Fibroblast of mammary gland (primary cell): Measurements from ENCODE around the gene PXYLP1.

Source experiments
- DNase-seq: peaks from one replicate; pipeline ENCODE4 v3.0.0-alpha.2; 2010; ENCODE audit warnings: low read depth
- H3K4me3 ChIP-seq: 2 replicates; pipeline ENCODE4 v1.5.1; 2011; ENCODE audit warnings: low read depth, mild to moderate bottlenecking, low read length, moderate library complexity; ENCODE audit not compliant: control insufficient read depth
- CTCF ChIP-seq: conservative IDR thresholded peaks from 2 replicates; pipeline ENCODE4 v1.5.1; 2011; ENCODE audit warnings: low read depth, low read length, inconsistent platforms; ENCODE audit not compliant: control insufficient read depth, insufficient read depth

The PXYLP1 gene

GRCh38 chr3:141278196-141279076 is 46.8 kb downstream of the PXYLP1 start:
- no peak for TF ChIP-seq CTCF
- H3K4me3 ChIP-seq = no peak overlapping the region
- DNase-seq = peak; percentile 61

GRCh38 chr3:141279077-141279967 is 47.7 kb downstream of the PXYLP1 start:
- H3K4me3 ChIP-seq = no peak overlapping the region
- TF ChIP-seq CTCF = peak; percentile 58
- DNase-seq = peak; percentile 47

GRCh38 chr3:141280086-141280485 is 48.5 kb downstream of the PXYLP1 start:
- no peak for TF ChIP-seq CTCF
- H3K4me3 ChIP-seq = no peak overlapping the region
- peak; percentile 23 for DNase-seq

GRCh38 chr3:141280690-141281089 is 49.1 kb downstream of the PXYLP1 start:
- H3K4me3 ChIP-seq = no peak overlapping the region
- no peak for DNase-seq
- no peak for TF ChIP-seq CTCF

- TF ChIP-seq CTCF = no peak
- no peak overlapping the region for H3K4me3 ChIP-seq
- DNase-seq = no peak
Observed at GRCh38 chr3:141285570-141285969, 53.9 kb downstream of the PXYLP1 start.

GRCh38 chr3:141286856-141287255 is 55.2 kb downstream of the PXYLP1 start:
- no peak for DNase-seq
- H3K4me3 ChIP-seq = no peak overlapping the region
- TF ChIP-seq CTCF = no peak
